GM23338 (cell line): ENCODE results near the gene OLR1. TPM values are rescaled to one million over a fixed set of nuclear protein-coding genes. Genes with fewer than 3 reads are reported as not detected.

Experiments
- ATAC-seq: fragments of 200-7000 bp; cut with Tn5 transposase; 3 replicates; pipeline ENCODE4 v1.9.1; 2020
- DNase-seq: peaks from one replicate; pipeline ENCODE4 v3.0.0-alpha.2; 2015; ENCODE audit warnings: low spot score
- H2AFZ ChIP-seq: fragments of 200-600 bp; sonication (generic); 2 replicates; pipeline ENCODE4 v1.8.0; 2016; ENCODE audit warnings: antibody characterized with exemption, mild to moderate bottlenecking, moderate library complexity
- H3F3A ChIP-seq: fragments of 200-600 bp; sonication (generic); replicated peaks from 2 replicates; pipeline ENCODE4 v1.8.0; 2017; ENCODE audit warnings: antibody characterized with exemption, mixed run types, low read depth
- H3K27ac ChIP-seq: fragments of 200-600 bp; sonication (generic); 2 replicates; pipeline ENCODE4 v1.6.1; 2016; ENCODE audit warnings: low read depth
- H3K27me3 ChIP-seq: fragments of 200-600 bp; sonication (generic); 2 replicates; pipeline ENCODE4 v1.8.0; 2016; ENCODE audit warnings: mild to moderate bottlenecking, mixed run types, moderate library complexity; ENCODE audit not compliant: insufficient read depth
- H3K36me3 ChIP-seq: fragments of 200-600 bp; sonication (generic); 2 replicates; pipeline ENCODE4 v1.8.0; 2016; ENCODE audit warnings: mild to moderate bottlenecking; ENCODE audit not compliant: insufficient read depth
- H3K4me1 ChIP-seq: fragments of 200-600 bp; sonication (generic); 2 replicates; pipeline ENCODE4 v1.8.0; 2016; ENCODE audit warnings: mild to moderate bottlenecking, moderate library complexity; ENCODE audit not compliant: insufficient read depth
- H3K4me2 ChIP-seq: fragments of 200-600 bp; sonication (generic); 2 replicates; pipeline ENCODE4 v1.7.1; 2017; ENCODE audit warnings: mixed run types
- H3K4me3 ChIP-seq: fragments of 200-600 bp; sonication (generic); 2 replicates; pipeline ENCODE4 v1.6.1; 2016; ENCODE audit warnings: mixed run types
- H3K79me2 ChIP-seq: fragments of 200-600 bp; sonication (generic); replicated peaks from 2 replicates; pipeline ENCODE4 v1.8.0; 2017; ENCODE audit warnings: mild to moderate bottlenecking; ENCODE audit not compliant: insufficient read depth
- H3K9me2 ChIP-seq: fragments of 200-600 bp; sonication (generic); 2 replicates; pipeline ENCODE4 v1.8.0; 2017; ENCODE audit not compliant: insufficient read depth
- H4K20me1 ChIP-seq: fragments of 200-600 bp; sonication (generic); replicated peaks from 2 replicates; pipeline ENCODE4 v1.8.0; 2017; ENCODE audit warnings: mild to moderate bottlenecking; ENCODE audit not compliant: insufficient read depth
- H3K27ac Mint-ChIP-seq: 2 replicates; pipeline ENCODE4 v1.8.0; 2020; ENCODE audit warnings: inconsistent platforms, mild to moderate bottlenecking, moderate library complexity, mixed read lengths
- H3K27me3 Mint-ChIP-seq: 3 replicates; pipeline ENCODE4 v1.8.0; 2022; ENCODE audit warnings: low read depth, mild to moderate bottlenecking, moderate library complexity, mixed read lengths, inconsistent platforms; ENCODE audit not compliant: insufficient read depth, poor library complexity
- H3K36me3 Mint-ChIP-seq: 3 replicates; pipeline ENCODE4 v1.8.0; 2021; ENCODE audit warnings: low read depth, mild to moderate bottlenecking, inconsistent platforms, moderate library complexity, mixed read lengths
- H3K4me1 Mint-ChIP-seq: 3 replicates; pipeline ENCODE4 v1.8.0; 2020; ENCODE audit warnings: mild to moderate bottlenecking, inconsistent platforms, mixed read lengths
- H3K4me3 Mint-ChIP-seq: 3 replicates; pipeline ENCODE4 v1.8.0; 2021; ENCODE audit warnings: moderate library complexity, mild to moderate bottlenecking, inconsistent platforms, mixed read lengths
- H3K9me3 Mint-ChIP-seq: 3 replicates; pipeline ENCODE4 v1.8.0; 2020; ENCODE audit warnings: moderate library complexity, mild to moderate bottlenecking, inconsistent platforms, mixed read lengths
- CREB1 ChIP-seq: fragments of 250-450 bp; sonication (Bioruptor Pico); IDR thresholded peaks from 2 replicates; pipeline ENCODE4 v1.5.0; 2020; ENCODE audit warnings: low read depth, mild to moderate bottlenecking, moderate library complexity
- EZH2 ChIP-seq: fragments of 200-600 bp; sonication (generic); IDR thresholded peaks from one replicate; pipeline ENCODE4 v1.8.0; 2017; ENCODE audit warnings: antibody characterized with exemption, mild to moderate bottlenecking, low read depth; ENCODE audit not compliant: unreplicated experiment
- EZH2phosphoT487 ChIP-seq: fragments of 200-600 bp; sonication (generic); IDR thresholded peaks from one replicate; pipeline ENCODE4 v1.8.1; 2018; ENCODE audit warnings: antibody characterized with exemption; ENCODE audit not compliant: unreplicated experiment
- NANOG ChIP-seq: IDR thresholded peaks from 2 replicates; pipeline ENCODE4 v1.6.1; 2016; ENCODE audit warnings: antibody characterized with exemption, borderline replicate concordance
- POLR2AphosphoS5 ChIP-seq: IDR thresholded peaks from 2 replicates; pipeline ENCODE4 v1.6.1; 2016; ENCODE audit warnings: antibody characterized with exemption, low read depth
- STAT1 ChIP-seq: IDR thresholded peaks from one replicate; pipeline ENCODE4 v1.6.1; 2016; ENCODE audit warnings: antibody characterized with exemption; ENCODE audit not compliant: unreplicated experiment
- ZNF114 ChIP-seq: fragments of 250-450 bp; sonication (Bioruptor Pico); IDR thresholded peaks from 2 replicates; pipeline ENCODE4 v1.5.0; 2020; ENCODE audit warnings: mild to moderate bottlenecking, moderate library complexity
- ZNF331 ChIP-seq: fragments of 250-450 bp; sonication (Bioruptor Pico); IDR thresholded peaks from 2 replicates; pipeline ENCODE4 v1.5.0; 2020; ENCODE audit warnings: low read depth, mild to moderate bottlenecking, moderate library complexity
- polyA plus RNA-seq: library from polyadenylated mRNA; unstranded; fragments of >200 nt; fragmentation: Nextera tagmentation; extraction: Ambion mirVana; gene quantifications from 2 replicates; pipeline ENCODE4 v1.2.1, GENCODE V29; 2016
- total RNA-seq: library from RNA; depleted of rRNA; stranded (reverse); fragments of >200 nt; shearing (Covaris generic); gene quantifications from 2 replicates; pipeline ENCODE4 v1.2.3, GENCODE V29; 2014
- TF ChIP-seq, protein P1 (sequence below): IDR thresholded peaks from one replicate; pipeline ENCODE4 v1.6.1; 2018; ENCODE audit warnings: antibody characterized with exemption; ENCODE audit not compliant: unreplicated experiment
- TF ChIP-seq, protein P2 (sequence below), 2 experiments: fragments of 200-600 bp in 1 of 2; sonication (generic) in 1 of 2; conservative IDR thresholded peaks; 2 replicates each; pipeline versions ENCODE4 v1.5.1 to v1.6.1; 2016 to 2017; ENCODE audit warnings: antibody characterized with exemption in 2 of 2, low read depth in 2 of 2, mild to moderate bottlenecking in 2 of 2, moderate library complexity in 1 of 2
- TF ChIP-seq, protein P3 (sequence below): IDR thresholded peaks from 2 replicates; pipeline ENCODE4 v1.6.1; 2016; ENCODE audit warnings: antibody characterized with exemption

OLR1 gene
- total and polyA plus RNA-seq, 2 experiments from 2014 or later, result not detected

DNA sequence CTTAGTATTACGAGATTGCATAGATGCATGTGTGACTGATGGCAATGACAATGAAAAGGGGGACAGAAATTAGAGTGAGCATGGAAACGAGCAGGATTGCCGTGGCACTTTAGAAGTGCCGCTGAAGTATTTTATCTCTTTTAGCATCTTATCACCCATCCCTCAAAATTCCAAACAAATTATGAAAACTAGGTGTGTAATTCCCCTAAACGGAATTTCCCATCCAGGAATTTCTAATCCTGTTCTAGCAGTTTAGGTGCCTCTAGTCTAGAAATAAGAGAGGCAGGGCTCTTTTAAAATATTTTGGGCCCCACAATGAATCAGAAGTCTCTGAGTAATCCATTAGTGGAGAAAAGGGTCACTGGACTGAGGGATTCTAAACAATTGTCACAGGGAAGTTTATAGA is 7.8 kb upstream of the OLR1 start:
- no peaks in the 10 kb centered on the region for H3K36me3 ChIP-seq
- no peak overlapping the region for H3K4me2 ChIP-seq
- H3K9me2 ChIP-seq, result no peaks in the 10 kb centered on the region
- Mint-ChIP-seq H3K4me1 (peaks cover 7% of the 10 kb centered on the region; the same call in 2 of the 3 replicates), H3K4me3 (no peak overlapping the region), H3K27me3 (no peaks in the 10 kb centered on the region), H3K27ac (no peak overlapping the region), H3K9me3 (no peaks in the 10 kb centered on the region), H3K36me3 (no peaks in the 10 kb centered on the region)
- DNase-seq (no peak), ATAC-seq (no peak)
- no peaks in the 10 kb centered on the region for H4K20me1 ChIP-seq
- H3K4me1 ChIP-seq, result no peaks in the 10 kb centered on the region
- no peaks in the 10 kb centered on the region for H3K27me3 ChIP-seq
- H3K27ac ChIP-seq, result no peak overlapping the region
- H3K4me3 ChIP-seq, result no peak overlapping the region
- H2AFZ ChIP-seq, result peak overlapping the region; percentile 95
- H3K79me2 ChIP-seq, result no peaks in the 10 kb centered on the region
- TF ChIP-seq POLR2AphosphoS5 (no peak), ZNF331 (CRISPR knock-in tag) (no peak), EZH2phosphoT487 (no peak), STAT1 (no peak), NANOG (no peak)
- TF ChIP-seq, protein P1, sequence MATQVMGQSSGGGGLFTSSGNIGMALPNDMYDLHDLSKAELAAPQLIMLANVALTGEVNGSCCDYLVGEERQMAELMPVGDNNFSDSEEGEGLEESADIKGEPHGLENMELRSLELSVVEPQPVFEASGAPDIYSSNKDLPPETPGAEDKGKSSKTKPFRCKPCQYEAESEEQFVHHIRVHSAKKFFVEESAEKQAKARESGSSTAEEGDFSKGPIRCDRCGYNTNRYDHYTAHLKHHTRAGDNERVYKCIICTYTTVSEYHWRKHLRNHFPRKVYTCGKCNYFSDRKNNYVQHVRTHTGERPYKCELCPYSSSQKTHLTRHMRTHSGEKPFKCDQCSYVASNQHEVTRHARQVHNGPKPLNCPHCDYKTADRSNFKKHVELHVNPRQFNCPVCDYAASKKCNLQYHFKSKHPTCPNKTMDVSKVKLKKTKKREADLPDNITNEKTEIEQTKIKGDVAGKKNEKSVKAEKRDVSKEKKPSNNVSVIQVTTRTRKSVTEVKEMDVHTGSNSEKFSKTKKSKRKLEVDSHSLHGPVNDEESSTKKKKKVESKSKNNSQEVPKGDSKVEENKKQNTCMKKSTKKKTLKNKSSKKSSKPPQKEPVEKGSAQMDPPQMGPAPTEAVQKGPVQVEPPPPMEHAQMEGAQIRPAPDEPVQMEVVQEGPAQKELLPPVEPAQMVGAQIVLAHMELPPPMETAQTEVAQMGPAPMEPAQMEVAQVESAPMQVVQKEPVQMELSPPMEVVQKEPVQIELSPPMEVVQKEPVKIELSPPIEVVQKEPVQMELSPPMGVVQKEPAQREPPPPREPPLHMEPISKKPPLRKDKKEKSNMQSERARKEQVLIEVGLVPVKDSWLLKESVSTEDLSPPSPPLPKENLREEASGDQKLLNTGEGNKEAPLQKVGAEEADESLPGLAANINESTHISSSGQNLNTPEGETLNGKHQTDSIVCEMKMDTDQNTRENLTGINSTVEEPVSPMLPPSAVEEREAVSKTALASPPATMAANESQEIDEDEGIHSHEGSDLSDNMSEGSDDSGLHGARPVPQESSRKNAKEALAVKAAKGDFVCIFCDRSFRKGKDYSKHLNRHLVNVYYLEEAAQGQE, result no peak
- TF ChIP-seq, protein P2, sequence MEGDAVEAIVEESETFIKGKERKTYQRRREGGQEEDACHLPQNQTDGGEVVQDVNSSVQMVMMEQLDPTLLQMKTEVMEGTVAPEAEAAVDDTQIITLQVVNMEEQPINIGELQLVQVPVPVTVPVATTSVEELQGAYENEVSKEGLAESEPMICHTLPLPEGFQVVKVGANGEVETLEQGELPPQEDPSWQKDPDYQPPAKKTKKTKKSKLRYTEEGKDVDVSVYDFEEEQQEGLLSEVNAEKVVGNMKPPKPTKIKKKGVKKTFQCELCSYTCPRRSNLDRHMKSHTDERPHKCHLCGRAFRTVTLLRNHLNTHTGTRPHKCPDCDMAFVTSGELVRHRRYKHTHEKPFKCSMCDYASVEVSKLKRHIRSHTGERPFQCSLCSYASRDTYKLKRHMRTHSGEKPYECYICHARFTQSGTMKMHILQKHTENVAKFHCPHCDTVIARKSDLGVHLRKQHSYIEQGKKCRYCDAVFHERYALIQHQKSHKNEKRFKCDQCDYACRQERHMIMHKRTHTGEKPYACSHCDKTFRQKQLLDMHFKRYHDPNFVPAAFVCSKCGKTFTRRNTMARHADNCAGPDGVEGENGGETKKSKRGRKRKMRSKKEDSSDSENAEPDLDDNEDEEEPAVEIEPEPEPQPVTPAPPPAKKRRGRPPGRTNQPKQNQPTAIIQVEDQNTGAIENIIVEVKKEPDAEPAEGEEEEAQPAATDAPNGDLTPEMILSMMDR (conservative IDR thresholded peaks at IDR 0.05; ENCODE audit: low read depth in 2 of 2), result no peak
- TF ChIP-seq, protein P3, sequence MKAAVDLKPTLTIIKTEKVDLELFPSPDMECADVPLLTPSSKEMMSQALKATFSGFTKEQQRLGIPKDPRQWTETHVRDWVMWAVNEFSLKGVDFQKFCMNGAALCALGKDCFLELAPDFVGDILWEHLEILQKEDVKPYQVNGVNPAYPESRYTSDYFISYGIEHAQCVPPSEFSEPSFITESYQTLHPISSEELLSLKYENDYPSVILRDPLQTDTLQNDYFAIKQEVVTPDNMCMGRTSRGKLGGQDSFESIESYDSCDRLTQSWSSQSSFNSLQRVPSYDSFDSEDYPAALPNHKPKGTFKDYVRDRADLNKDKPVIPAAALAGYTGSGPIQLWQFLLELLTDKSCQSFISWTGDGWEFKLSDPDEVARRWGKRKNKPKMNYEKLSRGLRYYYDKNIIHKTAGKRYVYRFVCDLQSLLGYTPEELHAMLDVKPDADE, result no peak
- H3F3A ChIP-seq, result no peaks in the 10 kb centered on the region

DNA sequence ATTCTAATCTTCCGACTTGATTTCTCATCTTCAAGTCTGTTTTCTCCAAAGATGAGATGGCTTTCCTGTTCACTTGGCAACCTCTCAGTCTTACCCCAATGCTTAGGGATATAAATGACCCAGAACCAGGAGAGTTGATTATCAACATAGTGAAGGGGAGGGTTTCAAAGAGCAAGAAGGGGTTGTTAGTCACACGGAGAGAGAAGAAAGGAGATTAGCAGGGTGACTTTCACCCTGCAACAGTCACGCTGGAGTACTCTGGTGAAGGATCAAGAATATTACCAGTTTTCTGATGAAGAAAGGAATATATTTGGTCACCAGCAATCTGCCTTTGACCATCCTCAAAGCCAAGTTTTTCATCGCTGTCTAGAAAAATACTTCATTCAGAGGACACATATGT is 6.9 kb upstream of the OLR1 start, which contains the start of gene TMEM52B:
TSS of gene TMEM52B (plus strand) at position 212 of the 400 bp plus-strand sequence. CDS start 543 bp downstream, outside the sequence.
- Histone ChIP-seq H3K4me3 (no peak within 1 kb of the TSS), H3K36me3 (no peaks in the 10 kb centered on the region), H3K4me2 (no peak within 1 kb of the TSS), H4K20me1 (no peaks in the 10 kb centered on the region), H3K9me2 (no peaks in the 10 kb centered on the region), H3K4me1 (no peaks in the 10 kb centered on the region), H3K27me3 (no peaks in the 10 kb centered on the region), H3K27ac (no peak within 1 kb of the TSS), H3K79me2 (no peaks in the 10 kb centered on the region), H2AFZ (peak within 1 kb of the TSS; percentile 95), H3F3A (no peaks in the 10 kb centered on the region)
- H3K27me3 Mint-ChIP-seq, result no peaks in the 10 kb centered on the region
- H3K36me3 Mint-ChIP-seq, result no peaks in the 10 kb centered on the region
- peaks cover 7% of the 10 kb centered on the region; the same call in 2 of the 3 replicates for H3K4me1 Mint-ChIP-seq
- TF ChIP-seq, protein P1, result no peak
- no peak for TF ChIP-seq ZNF114 (CRISPR knock-in tag)
- TF ChIP-seq, protein P2 (conservative IDR thresholded peaks at IDR 0.05; ENCODE audit: low read depth in 2 of 2), result no peak
- no peak for TF ChIP-seq ZNF331 (CRISPR knock-in tag)
- TF ChIP-seq CREB1 (CRISPR knock-in tag), result no peak
- no peak for TF ChIP-seq EZH2
- no peak within 1 kb of the TSS for H3K27ac Mint-ChIP-seq
- DNase-seq (no peak), ATAC-seq (no peak)
- H3K4me3 Mint-ChIP-seq, result no peak within 1 kb of the TSS
- no peaks in the 10 kb centered on the region for H3K9me3 Mint-ChIP-seq
